Activated naive CD4-positive, alpha-beta T cell treated with anti-CD3 and anti-CD28 coated beads, Interleukin-2, amount 50 U/mL, for 16 hours (primary cell): Measurements from ENCODE around the gene C16orf74.
A peak's percentile ranks its signal among the peaks of the same experiment; 100 is the strongest.

Source experiments
- DNase-seq: peaks from one replicate; pipeline ENCODE4 v3.0.0-alpha.2; 2020

The C16orf74 gene

GRCh38 chr16:85746460-85747215 lies 4.3 kb downstream of the C16orf74 start:
- DNase-seq: no peak

- DNase-seq: no peak
These were observed 11.8 kb downstream of the C16orf74 start for GRCh38 chr16:85738923-85739715.

GRCh38 chr16:85736921-85737320 lies 14.0 kb downstream of the C16orf74 start:
- no peak for DNase-seq

GRCh38 chr16:85735946-85736345 lies 14.9 kb downstream of the C16orf74 start:
- DNase-seq: no peak

- DNase-seq: peak; percentile 23
These were observed 15.7 kb downstream of the C16orf74 start for GRCh38 chr16:85735225-85735635.

- DNase-seq: no peak
These were observed 16.4 kb downstream of the C16orf74 start for GRCh38 chr16:85734311-85735017.

GRCh38 chr16:85733839-85734170 lies 17.1 kb downstream of the C16orf74 start:
- DNase-seq: no peak

- DNase-seq: no peak
These were observed 17.6 kb downstream of the C16orf74 start for GRCh38 chr16:85733155-85733838.

- DNase-seq: no peak
These were observed 19.7 kb downstream of the C16orf74 start for GRCh38 chr16:85731179-85731578.

GRCh38 chr16:85730186-85730465 lies 20.8 kb downstream of the C16orf74 start:
- no peak for DNase-seq

GRCh38 chr16:85729452-85730185 lies 21.3 kb downstream of the C16orf74 start:
- no peak for DNase-seq

GRCh38 chr16:85728879-85729278 lies 22.0 kb downstream of the C16orf74 start:
- no peak for DNase-seq

- DNase-seq: no peak
These were observed 26.0 kb downstream of the C16orf74 start for GRCh38 chr16:85724936-85725335.

GRCh38 chr16:85724126-85724879 lies 26.6 kb downstream of the C16orf74 start:
- no peak for DNase-seq

- no peak for DNase-seq
These were observed 28.6 kb downstream of the C16orf74 start for GRCh38 chr16:85722128-85722893.

- DNase-seq: no peak
These were observed 30.6 kb downstream of the C16orf74 start for GRCh38 chr16:85720302-85720637.

- no peak for DNase-seq
These were observed 31.1 kb downstream of the C16orf74 start for GRCh38 chr16:85719605-85720301.

GRCh38 chr16:85718682-85719081 lies 32.2 kb downstream of the C16orf74 start:
- DNase-seq: no peak

GRCh38 chr16:85718153-85718477 lies 32.8 kb downstream of the C16orf74 start:
- DNase-seq: no peak

GRCh38 chr16:85717393-85718152 lies 33.3 kb downstream of the C16orf74 start:
- peak; percentile 51 for DNase-seq
